ENCODE data around the gene DAP.
A peak's percentile ranks its signal among the peaks of the same experiment; 100 is the strongest.

DAP gene

DNA sequence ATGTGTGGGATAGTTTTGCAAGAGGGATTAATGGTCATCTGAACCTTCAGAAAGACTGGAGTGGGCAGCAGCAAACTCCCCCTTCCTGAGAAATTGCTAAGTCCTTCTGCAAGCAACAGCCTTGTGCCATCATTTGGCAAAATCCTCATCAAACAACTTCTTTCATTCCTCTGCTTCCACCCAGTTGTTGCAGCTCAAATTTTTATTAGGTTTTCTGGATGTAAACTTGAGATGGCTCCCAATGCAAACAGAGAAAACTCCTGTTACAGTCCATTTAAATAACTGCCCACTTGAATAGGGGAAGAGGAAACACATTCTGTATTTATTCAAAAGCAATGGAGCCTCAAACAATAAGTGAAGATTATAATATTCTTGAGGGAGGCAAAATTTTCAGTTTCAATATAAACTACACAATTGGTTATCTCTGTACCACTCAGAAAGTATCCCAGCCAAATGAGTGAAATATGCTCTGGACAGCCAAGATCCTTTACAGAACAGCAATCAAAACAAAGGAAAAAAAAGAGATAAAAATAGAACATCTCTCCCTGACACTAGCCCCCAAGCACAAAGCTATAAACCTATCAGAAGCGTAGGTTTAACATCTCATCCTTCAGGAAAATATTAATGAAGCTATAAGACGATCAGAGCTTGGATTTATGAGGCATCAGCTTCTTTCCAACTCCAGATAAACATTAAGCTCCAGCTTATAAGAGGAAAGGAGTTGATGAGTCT is 17.3 kb upstream of the DAP start:
- TF ChIP-seq, protein P1, sequence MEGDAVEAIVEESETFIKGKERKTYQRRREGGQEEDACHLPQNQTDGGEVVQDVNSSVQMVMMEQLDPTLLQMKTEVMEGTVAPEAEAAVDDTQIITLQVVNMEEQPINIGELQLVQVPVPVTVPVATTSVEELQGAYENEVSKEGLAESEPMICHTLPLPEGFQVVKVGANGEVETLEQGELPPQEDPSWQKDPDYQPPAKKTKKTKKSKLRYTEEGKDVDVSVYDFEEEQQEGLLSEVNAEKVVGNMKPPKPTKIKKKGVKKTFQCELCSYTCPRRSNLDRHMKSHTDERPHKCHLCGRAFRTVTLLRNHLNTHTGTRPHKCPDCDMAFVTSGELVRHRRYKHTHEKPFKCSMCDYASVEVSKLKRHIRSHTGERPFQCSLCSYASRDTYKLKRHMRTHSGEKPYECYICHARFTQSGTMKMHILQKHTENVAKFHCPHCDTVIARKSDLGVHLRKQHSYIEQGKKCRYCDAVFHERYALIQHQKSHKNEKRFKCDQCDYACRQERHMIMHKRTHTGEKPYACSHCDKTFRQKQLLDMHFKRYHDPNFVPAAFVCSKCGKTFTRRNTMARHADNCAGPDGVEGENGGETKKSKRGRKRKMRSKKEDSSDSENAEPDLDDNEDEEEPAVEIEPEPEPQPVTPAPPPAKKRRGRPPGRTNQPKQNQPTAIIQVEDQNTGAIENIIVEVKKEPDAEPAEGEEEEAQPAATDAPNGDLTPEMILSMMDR (IDR thresholded peaks at IDR 0.05; ENCODE audit: insufficient read depth, low read depth, low read length, missing control alignments) = no peak
- DNase-seq (ENCODE audit: low read depth) = no peak
- no peak overlapping the region for H3K4me3 ChIP-seq (ENCODE audit: low read depth, low read length)

DNA sequence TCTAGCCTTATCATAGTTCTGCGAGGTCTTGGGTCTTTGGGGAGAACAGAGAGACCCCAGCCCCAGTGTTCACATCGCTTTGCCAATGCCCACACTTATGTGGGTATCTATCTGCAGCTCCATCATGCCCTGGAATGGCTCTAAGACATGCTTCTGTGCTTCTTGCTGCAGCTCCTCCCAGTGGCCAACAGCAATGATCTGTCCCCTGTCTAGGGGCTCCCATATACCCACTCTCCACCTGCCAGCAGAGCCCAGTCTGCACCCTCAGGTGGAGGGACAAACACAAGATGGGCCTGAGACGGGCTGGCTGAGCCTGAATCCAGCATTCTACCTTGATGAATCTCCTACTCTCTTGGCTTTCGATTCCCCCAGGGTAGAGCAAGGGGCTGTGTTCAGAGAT is 14.6 kb upstream of the DAP start:
- TF ChIP-seq, protein P1 (IDR thresholded peaks at IDR 0.05; ENCODE audit: insufficient read depth, low read depth, low read length, missing control alignments) = peak; percentile 28
- DNase-seq (ENCODE audit: low read depth) = no peak
- H3K4me3 ChIP-seq (ENCODE audit: low read depth, low read length) = no peak overlapping the region

DNA sequence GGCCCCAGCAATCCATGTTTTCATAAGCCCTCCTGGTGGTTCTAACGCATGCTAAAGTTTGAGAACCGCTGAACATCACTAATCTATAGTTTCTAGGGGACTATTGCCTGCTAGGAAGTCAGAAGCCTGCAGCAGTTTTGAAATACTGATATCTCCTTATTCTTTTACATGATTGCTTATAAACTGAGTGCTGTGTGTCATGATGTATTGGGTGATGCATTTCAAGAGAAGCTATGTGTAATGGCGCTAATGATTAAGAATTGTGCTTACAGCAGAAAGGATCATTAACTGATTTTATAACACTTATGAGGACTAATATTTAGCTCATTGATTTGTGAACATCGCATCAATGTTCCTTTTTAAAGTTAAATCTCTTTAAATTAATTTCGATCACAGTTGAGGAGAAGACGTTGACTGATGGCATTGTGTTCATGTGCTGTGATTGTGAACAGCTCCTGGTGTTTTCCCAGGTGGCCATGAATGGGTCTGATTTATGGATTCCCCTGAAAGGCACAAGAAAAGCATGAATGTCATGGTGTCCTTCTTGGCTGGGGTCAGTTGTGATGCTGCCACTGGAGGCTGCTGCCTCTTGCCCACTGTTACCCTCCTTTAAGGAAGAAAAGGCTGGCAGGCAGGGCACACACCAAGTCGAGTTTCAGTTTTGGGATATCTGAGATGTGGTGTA is 12.0 kb upstream of the DAP start:
- no peak for DNase-seq (ENCODE audit: low read depth)
- H3K4me3 ChIP-seq (ENCODE audit: low read depth, low read length) = no peak overlapping the region
- TF ChIP-seq, protein P1 (IDR thresholded peaks at IDR 0.05; ENCODE audit: insufficient read depth, low read depth, low read length, missing control alignments) = no peak

DNA sequence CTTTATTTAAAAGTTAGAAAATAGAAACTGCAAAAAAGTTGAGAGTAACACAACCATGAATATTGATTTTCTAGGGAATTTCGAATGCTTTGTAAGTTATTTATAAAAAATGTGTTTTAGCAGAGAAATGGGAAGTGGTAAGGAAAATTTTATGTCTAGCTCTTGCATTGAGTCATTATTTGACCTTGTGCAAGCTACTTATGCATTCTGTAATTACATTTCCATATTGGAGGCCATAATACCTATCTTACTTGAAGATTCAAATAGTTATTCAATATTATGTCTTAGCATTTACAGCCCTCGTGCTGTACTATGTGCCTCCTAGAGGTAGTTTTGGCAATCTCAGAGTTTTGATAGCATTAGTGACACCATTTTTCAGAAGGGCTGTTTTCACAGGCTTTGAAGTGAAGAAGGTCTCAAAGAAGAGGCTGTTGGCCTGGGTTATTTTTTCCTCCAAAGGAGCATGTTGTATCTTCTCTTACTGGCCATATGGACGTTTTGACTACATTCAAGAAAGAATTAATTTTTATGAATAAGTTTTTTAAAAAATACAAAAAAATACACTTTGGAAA is 7.4 kb upstream of the DAP start:
- TF ChIP-seq, protein P1 (IDR thresholded peaks at IDR 0.05; ENCODE audit: insufficient read depth, low read depth, low read length, missing control alignments) = no peak
- DNase-seq (ENCODE audit: low read depth) = no peak
- no peak overlapping the region for H3K4me3 ChIP-seq (ENCODE audit: low read depth, low read length)

DNA sequence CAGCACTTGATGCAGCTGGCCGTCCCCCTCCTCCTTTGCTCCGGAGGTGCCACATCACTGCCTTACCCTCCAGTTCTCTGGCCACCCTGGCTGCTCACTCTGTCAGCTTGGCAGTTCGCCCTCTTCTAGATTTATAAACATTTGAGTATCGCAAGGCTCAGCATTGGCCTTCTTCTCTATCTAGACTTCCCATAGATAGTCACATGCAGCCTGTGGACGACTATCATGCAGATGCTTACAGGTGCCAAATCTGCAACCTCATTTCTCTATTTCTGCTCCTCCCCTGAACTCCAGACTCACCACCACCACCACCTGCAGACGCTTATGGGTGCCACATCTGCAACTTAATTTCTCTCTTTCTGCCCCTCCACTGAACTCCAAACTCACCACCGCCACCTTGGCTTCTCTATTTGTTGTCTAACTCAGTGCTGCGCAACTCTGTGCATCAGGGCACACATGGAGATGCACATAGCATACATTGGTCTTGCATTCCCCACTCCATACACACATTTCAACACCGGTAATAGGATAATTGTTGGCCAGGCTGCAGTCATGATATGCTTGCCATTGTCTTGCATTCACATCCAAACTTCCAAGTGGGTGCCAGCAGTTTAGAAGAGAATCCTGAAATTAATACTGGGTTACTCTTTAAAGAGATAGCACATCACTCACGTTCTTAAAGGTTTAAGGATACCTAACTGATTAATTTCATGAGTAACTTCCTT is 1.9 kb upstream of the DAP start:
- TF ChIP-seq, protein P1 (IDR thresholded peaks at IDR 0.05; ENCODE audit: insufficient read depth, low read depth, low read length, missing control alignments) = no peak
- DNase-seq (ENCODE audit: low read depth) = no peak
- no peak overlapping the region for H3K4me3 ChIP-seq (ENCODE audit: low read depth, low read length)

DNA sequence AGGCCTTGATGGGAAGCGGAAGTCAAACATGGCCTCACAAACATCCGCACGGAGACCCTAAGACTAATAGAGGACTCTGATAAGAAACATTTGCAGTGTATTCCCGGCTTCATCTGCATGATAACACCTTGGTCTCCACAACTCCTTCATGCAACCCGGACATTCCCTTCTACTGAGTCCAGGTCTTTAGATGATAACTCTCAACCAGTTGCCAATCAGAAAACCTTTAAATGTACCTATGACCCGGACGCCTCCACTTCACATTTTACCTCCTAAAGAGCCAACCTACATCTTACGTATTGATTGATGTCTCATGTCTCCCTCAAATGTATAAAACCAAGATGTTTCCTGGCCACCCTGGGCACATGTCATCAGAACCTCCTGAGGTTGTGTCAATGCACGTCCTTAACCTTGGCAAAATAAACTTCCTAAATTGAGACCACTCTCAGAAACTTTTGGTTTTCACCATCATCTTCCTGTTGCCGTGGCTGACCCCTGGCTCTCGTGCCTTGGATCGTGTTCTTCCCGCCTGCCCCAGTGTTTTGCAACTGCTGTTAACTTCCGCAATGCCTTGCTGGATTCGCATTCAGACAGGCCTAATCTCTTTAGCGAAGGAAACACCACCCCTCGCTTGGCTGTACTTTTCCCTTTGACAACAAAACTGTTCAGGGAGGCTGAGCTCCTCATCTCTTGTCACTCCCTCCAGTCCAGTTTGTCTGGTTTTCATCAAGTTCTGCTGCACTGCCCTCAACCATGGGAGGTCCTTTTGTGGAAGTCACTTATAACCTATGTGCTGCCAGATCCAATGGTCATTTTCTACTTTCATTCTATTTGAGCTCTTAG is 1.1 kb upstream of the DAP start:
- H3K4me3 ChIP-seq (ENCODE audit: low read depth, low read length) = peak overlapping the region; percentile 65
- TF ChIP-seq, protein P1 (IDR thresholded peaks at IDR 0.05; ENCODE audit: insufficient read depth, low read depth, low read length, missing control alignments) = no peak
- DNase-seq (ENCODE audit: low read depth) = no peak

Data from GM12865 (cell line).